Mesendoderm (in vitro differentiated cells): Measurements from ENCODE around the gene TMCC3.

Experiments used
- DNase-seq: peaks from one replicate; pipeline ENCODE4 v3.0.0; 2013
- H2AK5ac ChIP-seq: 2 replicates; pipeline ENCODE4 v1.6.1; 2013; ENCODE audit warnings: low read length, inconsistent platforms
- H2BK120ac ChIP-seq: 2 replicates; pipeline ENCODE4 v1.6.1; 2013; ENCODE audit warnings: low read depth, mild to moderate bottlenecking, low read length, moderate library complexity, mixed read lengths
- H2BK15ac ChIP-seq: replicated peaks from 2 replicates; pipeline ENCODE4 v1.6.1; 2013; ENCODE audit warnings: low read depth, mild to moderate bottlenecking, moderate library complexity
- H2BK5ac ChIP-seq: 2 replicates; pipeline ENCODE4 v1.6.1; 2013; ENCODE audit warnings: low read length, inconsistent platforms
- H3K18ac ChIP-seq: 2 replicates; pipeline ENCODE4 v1.6.1; 2013; ENCODE audit warnings: mild to moderate bottlenecking, low read length, mixed read lengths
- H3K23ac ChIP-seq: one replicate; pipeline ENCODE4 v1.6.1; 2013; ENCODE audit warnings: low read length
- H3K27ac ChIP-seq: 2 replicates; pipeline ENCODE4 v1.5.1; 2013; ENCODE audit warnings: low read depth, mild to moderate bottlenecking, inconsistent platforms, low read length, moderate library complexity
- H3K27me3 ChIP-seq: 2 replicates; pipeline ENCODE4 v1.6.1; 2013; ENCODE audit warnings: low read length, control low read depth, mild to moderate bottlenecking, inconsistent platforms; ENCODE audit not compliant: insufficient read depth, poor library complexity
- H3K36me3 ChIP-seq: 2 replicates; pipeline ENCODE4 v1.6.1; 2013; ENCODE audit warnings: low read length, inconsistent platforms; ENCODE audit not compliant: control insufficient read depth, insufficient read depth
- H3K4ac ChIP-seq: one replicate; pipeline ENCODE4 v1.6.1; 2013; ENCODE audit warnings: low read depth, mild to moderate bottlenecking, low read length, moderate library complexity
- H3K4me1 ChIP-seq: 2 replicates; pipeline ENCODE4 v1.6.1; 2013; ENCODE audit warnings: low read depth, low read length, inconsistent platforms; ENCODE audit not compliant: control insufficient read depth
- H3K4me2 ChIP-seq: 2 replicates; pipeline ENCODE4 v1.6.1; 2013; ENCODE audit warnings: low read length
- H3K4me3 ChIP-seq: 2 replicates; pipeline ENCODE4 v1.5.1; 2013; ENCODE audit warnings: mild to moderate bottlenecking, low read length
- H3K56ac ChIP-seq: one replicate; pipeline ENCODE4 v1.6.1; 2013; ENCODE audit warnings: low read length
- H3K79me1 ChIP-seq: 2 replicates; pipeline ENCODE4 v1.6.1; 2013; ENCODE audit warnings: low read length, inconsistent platforms
- H3K79me2 ChIP-seq: 2 replicates; pipeline ENCODE4 v1.6.1; 2013; ENCODE audit warnings: mild to moderate bottlenecking, low read length; ENCODE audit not compliant: control insufficient read depth, insufficient read depth
- H3K9ac ChIP-seq: 2 replicates; pipeline ENCODE4 v1.6.1; 2013; ENCODE audit warnings: low read length, inconsistent platforms
- H4K5ac ChIP-seq: one replicate; pipeline ENCODE4 v1.6.1; 2013; ENCODE audit warnings: low read length
- H4K8ac ChIP-seq: one replicate; pipeline ENCODE4 v1.6.1; 2013; ENCODE audit warnings: low read depth, mild to moderate bottlenecking, control low read depth, low read length, moderate library complexity
- WGBS: extraction: QIAGEN DNeasy Blood & Tissue Kit; methylation state at CpG from one replicate; pipeline ENCODE4 v1.1.7; 2013; ENCODE audit warnings: low lambda C conversion rate, missing lambda C conversion rate; ENCODE audit not compliant: insufficient coverage; ENCODE audit errors: extremely low coverage; 5-methylcytosine and 5-hydroxymethylcytosine counted together

The TMCC3 gene

GRCh38 chr12:94534774-94535509 is 115.4 kb downstream of the TMCC3 start:
- no peaks in the 10 kb centered on the region for H3K36me3 ChIP-seq
- no peak overlapping the region for H3K4ac ChIP-seq
- H2BK5ac ChIP-seq: no peak overlapping the region
- H3K9ac ChIP-seq: no peak overlapping the region
- H3K23ac ChIP-seq: no peak overlapping the region
- H3K79me2 ChIP-seq: no peaks in the 10 kb centered on the region
- no peaks in the 10 kb centered on the region for H3K79me1 ChIP-seq
- H4K8ac ChIP-seq: no peak overlapping the region
- H2BK120ac ChIP-seq: no peak overlapping the region
- H2AK5ac ChIP-seq: no peak overlapping the region
- H3K4me2 ChIP-seq: no peak overlapping the region
- DNase-seq: no peak
- no peak overlapping the region for H3K4me3 ChIP-seq
- H4K5ac ChIP-seq: no peak overlapping the region
- H3K4me1 ChIP-seq: no peaks in the 10 kb centered on the region
- H3K56ac ChIP-seq: no peak overlapping the region
- no peak overlapping the region for H3K27ac ChIP-seq
- no CpG with 5 or more reads among the region's 14 CpGs for WGBS
- H3K18ac ChIP-seq: no peak overlapping the region
- H2BK15ac ChIP-seq: no peak overlapping the region
- no peaks in the 10 kb centered on the region for H3K27me3 ChIP-seq

- no CpG with 5 or more reads among the region's 6 CpGs for WGBS
- Histone ChIP-seq H2BK5ac (no peak overlapping the region), H3K56ac (no peak overlapping the region), H2AK5ac (no peak overlapping the region), H3K27ac (no peak overlapping the region), H3K9ac (no peak overlapping the region), H3K4ac (no peak overlapping the region), H3K23ac (no peak overlapping the region), H3K18ac (no peak overlapping the region), H3K79me2 (no peaks in the 10 kb centered on the region), H2BK15ac (no peak overlapping the region), H3K79me1 (no peaks in the 10 kb centered on the region), H2BK120ac (no peak overlapping the region), H4K8ac (no peak overlapping the region), H3K27me3 (no peaks in the 10 kb centered on the region), H3K36me3 (no peaks in the 10 kb centered on the region), H3K4me1 (no peaks in the 10 kb centered on the region), H3K4me3 (no peak overlapping the region), H4K5ac (no peak overlapping the region), H3K4me2 (no peak overlapping the region)
- DNase-seq: no peak
Observed at GRCh38 chr12:94534278-94534677, 116.1 kb downstream of the TMCC3 start.

- H3K18ac ChIP-seq: no peak overlapping the region
- H3K79me1 ChIP-seq: no peaks in the 10 kb centered on the region
- H3K56ac ChIP-seq: no peak overlapping the region
- no peaks in the 10 kb centered on the region for H3K79me2 ChIP-seq
- no peak overlapping the region for H2BK5ac ChIP-seq
- no peak overlapping the region for H2AK5ac ChIP-seq
- no peak overlapping the region for H3K9ac ChIP-seq
- H3K27me3 ChIP-seq: no peaks in the 10 kb centered on the region
- H3K4me2 ChIP-seq: no peak overlapping the region
- no peak overlapping the region for H2BK15ac ChIP-seq
- H3K27ac ChIP-seq: no peak overlapping the region
- WGBS: no CpG with 5 or more reads among the region's 16 CpGs
- H2BK120ac ChIP-seq: no peak overlapping the region
- no peak overlapping the region for H4K5ac ChIP-seq
- no peak overlapping the region for H3K23ac ChIP-seq
- no peak overlapping the region for H3K4me3 ChIP-seq
- H3K4ac ChIP-seq: no peak overlapping the region
- no peak overlapping the region for H4K8ac ChIP-seq
- DNase-seq: peak; percentile 78
- H3K4me1 ChIP-seq: no peaks in the 10 kb centered on the region
- H3K36me3 ChIP-seq: no peaks in the 10 kb centered on the region
Observed at GRCh38 chr12:94532490-94533422, 117.6 kb downstream of the TMCC3 start.

GRCh38 chr12:94531196-94531720 is 119.1 kb downstream of the TMCC3 start:
- no peak overlapping the region for H3K56ac ChIP-seq
- H3K4me1 ChIP-seq: no peaks in the 10 kb centered on the region
- no peak overlapping the region for H2BK15ac ChIP-seq
- no peak overlapping the region for H3K9ac ChIP-seq
- H3K36me3 ChIP-seq: no peaks in the 10 kb centered on the region
- H3K79me2 ChIP-seq: no peaks in the 10 kb centered on the region
- no peak overlapping the region for H3K27ac ChIP-seq
- H3K4me2 ChIP-seq: no peak overlapping the region
- no CpG with 5 or more reads among the region's 6 CpGs for WGBS
- H4K5ac ChIP-seq: no peak overlapping the region
- no peak overlapping the region for H3K18ac ChIP-seq
- no peak overlapping the region for H3K4ac ChIP-seq
- no peak overlapping the region for H4K8ac ChIP-seq
- H3K4me3 ChIP-seq: no peak overlapping the region
- no peak for DNase-seq
- H3K79me1 ChIP-seq: no peaks in the 10 kb centered on the region
- no peak overlapping the region for H3K23ac ChIP-seq
- H3K27me3 ChIP-seq: no peaks in the 10 kb centered on the region
- no peak overlapping the region for H2AK5ac ChIP-seq
- H2BK120ac ChIP-seq: no peak overlapping the region
- H2BK5ac ChIP-seq: no peak overlapping the region

GRCh38 chr12:94525951-94526350 is 124.4 kb downstream of the TMCC3 start:
- WGBS: no CpG with 5 or more reads among the region's 2 CpGs
- H3K4me1 ChIP-seq: no peaks in the 10 kb centered on the region
- no peaks in the 10 kb centered on the region for H3K36me3 ChIP-seq
- H3K9ac ChIP-seq: no peak overlapping the region
- no peaks in the 10 kb centered on the region for H3K79me2 ChIP-seq
- no peak overlapping the region for H4K8ac ChIP-seq
- no peak overlapping the region for H3K23ac ChIP-seq
- no peak overlapping the region for H3K18ac ChIP-seq
- H2AK5ac ChIP-seq: no peak overlapping the region
- H4K5ac ChIP-seq: no peak overlapping the region
- H2BK5ac ChIP-seq: no peak overlapping the region
- no peak overlapping the region for H2BK120ac ChIP-seq
- H3K27me3 ChIP-seq: no peaks in the 10 kb centered on the region
- no peak overlapping the region for H3K4me2 ChIP-seq
- H2BK15ac ChIP-seq: no peak overlapping the region
- H3K4ac ChIP-seq: no peak overlapping the region
- no peak for DNase-seq
- H3K27ac ChIP-seq: no peak overlapping the region
- no peak overlapping the region for H3K4me3 ChIP-seq
- H3K56ac ChIP-seq: no peak overlapping the region
- no peaks in the 10 kb centered on the region for H3K79me1 ChIP-seq
